Heart left ventricle (tissue), 16 donors: ENCODE data around the gene PANX3. TPM values are rescaled to one million over a fixed set of nuclear protein-coding genes. Genes with fewer than 3 reads are reported as not detected.

Experiments
- ATAC-seq, 4 donors: fragments of 200-7000 bp; cut with Tn5 transposase; one replicate each; pipeline ENCODE4 v1.9.1; 2020 to 2022; ENCODE audit warnings: moderate library complexity in 4 of 4, mild to moderate bottlenecking in 3 of 4, moderate number of reproducible peaks in 1 of 4
- DNase-seq, 5 donors: peaks; one replicate each; pipeline ENCODE4 v3.0.0-alpha.2; 2020
- H3K27ac ChIP-seq, 12 donors: fragments of 200-600 bp; sonication (generic) in 4 of 12; one replicate each; pipeline versions ENCODE4 v1.5.0 to v1.8.0; 2016 to 2022; ENCODE audit warnings: mild to moderate bottlenecking in 2 of 12
- H3K27me3 ChIP-seq, 9 donors: fragments of 200-600 bp; sonication (generic) in 2 of 9; one replicate each; pipeline versions ENCODE4 v1.5.1 to v1.8.0; 2016 to 2022; ENCODE audit warnings: mild to moderate bottlenecking in 3 of 9
- H3K36me3 ChIP-seq, 9 donors: fragments of 200-600 bp; sonication (generic) in 2 of 9; one replicate each; pipeline versions ENCODE4 v1.5.0 to v1.8.0; 2018 to 2022; ENCODE audit warnings: mild to moderate bottlenecking in 2 of 9
- H3K4me1 ChIP-seq, 12 donors: fragments of 200-600 bp; sonication (generic) in 4 of 12; one replicate each; pipeline versions ENCODE4 v1.5.0 to v1.8.0; 2016 to 2022; ENCODE audit warnings: mild to moderate bottlenecking in 3 of 12
- H3K4me3 ChIP-seq, 12 donors: fragments of 200-600 bp; sonication (generic) in 4 of 12; one replicate each; pipeline versions ENCODE4 v1.5.0 to v1.8.0; 2017 to 2022; ENCODE audit warnings: mild to moderate bottlenecking in 9 of 12, moderate library complexity in 4 of 12
- H3K9me3 ChIP-seq, 12 donors: fragments of 200-600 bp; sonication (generic) in 4 of 12; one replicate each; pipeline versions ENCODE4 v1.5.0 to v1.8.0; 2016 to 2022; ENCODE audit warnings: mild to moderate bottlenecking in 1 of 12
- CTCF ChIP-seq, 12 donors: fragments of 200-600 bp; sonication (generic) in 4 of 12; IDR thresholded peaks; one replicate each; pipeline versions ENCODE4 v1.5.0 to v1.8.0; 2018 to 2022; ENCODE audit warnings: antibody characterized with exemption in 12 of 12, mild to moderate bottlenecking in 5 of 12
- POLR2A ChIP-seq, 2 donors: fragments of 450-650 bp; IDR thresholded peaks; one replicate each; pipeline ENCODE4 v1.6.1; 2017; ENCODE audit warnings: antibody characterized with exemption in 2 of 2, mild to moderate bottlenecking in 2 of 2, moderate library complexity in 2 of 2
- WGBS, 4 donors: extraction: QIAGEN DNeasy Blood & Tissue Kit in 2 of 4; methylation state at CpG; one replicate each; pipeline versions ENCODE4 v1.1.5 to v1.1.7; 2013 to 2018; 5-methylcytosine and 5-hydroxymethylcytosine counted together
- intact Hi-C, 10 donors: fragments of 100-400 bp; cut with DNase I; formaldehyde crosslinking; loops; one replicate each; pipeline versions ENCODE4 v1.11.1 to v1.14.2; 2022
- polyA plus RNA-seq, 2 donors: library from polyadenylated mRNA; stranded (reverse); fragments of 200-250 nt; gene quantifications; one replicate each; pipeline ENCODE4 v1.2.3, GENCODE V29; 2013
- total RNA-seq, 9 donors: library from RNA; depleted of rRNA in 2 of 9; stranded (reverse); fragments of >200 nt in 2 of 9; fragmentation: NEBNext Ultra II Directional in 3 of 9; extraction: Animal tissue kit (Norgen Biotek cat#: 25700) in 3 of 9; gene quantifications; one replicate each; pipeline versions ENCODE4 v1.1.0 to v1.2.4, GENCODE V29; 2016 to 2023
- donor health status: ischemic (EF 13 %, LVEDD 7.1; RV severe dilation, severe dysfunction).
- donor health status: healthy with polysubstance abuse.
- donor health status: DM: no; HTN: yes; CAD: no.
- donor health status: DM: no; HTN: no; CAD: no.
- donor health status: ischemic (EF 25% LVEDD 6.9; RV normal size, moderate dysfunction).
- donor health status: ischemic (EF 25% LVEDD 5.7; RV mildly dilated, moderate dysfunction).
- donor health status: healthy.
- donor health status: DM: yes; HTN: yes; CAD: no.
- donor health status: ischemic (EF 35%, LVEDD 5.7; RV mildly dilated, moderate dysfunction).
- donor health status: nonischemic (EF 11% LVEDD 7.7; RV severe dilation, severe dysfunction).
- donor health status: DM: yes; HTN: yes; CAD: no.
- donor health status: PGD.
- donor health status: ischemic (EF 29% LVEDD 5.4; RV normal size, mild dysfunction).
- donor health status: nonischemic (EF 23%, LVEDD 6.1; RV moderate dilation, normal function).

Gene PANX3
- total and polyA plus RNA-seq, 11 donors, result not detected

DNA sequence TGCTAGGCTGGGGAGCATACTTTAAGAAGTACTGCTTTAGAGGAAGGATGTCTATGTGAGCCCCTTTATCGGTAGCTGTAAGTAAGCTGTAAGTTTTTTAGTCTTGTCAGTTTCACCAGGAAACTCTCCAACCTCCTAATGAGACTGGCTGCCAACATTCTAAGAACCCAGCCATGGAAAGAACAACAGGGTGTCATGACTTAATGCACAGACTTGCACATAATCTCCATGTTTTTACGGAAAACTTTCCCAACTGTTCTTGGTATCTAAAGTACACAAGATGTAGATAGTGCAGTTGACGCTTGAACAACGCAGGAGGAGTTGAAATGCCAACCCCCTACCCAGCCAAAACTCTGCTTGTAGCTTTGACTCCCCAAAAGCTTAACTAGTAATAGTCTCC lies 32.5 kb upstream of the PANX3 start:
- Histone ChIP-seq H3K27ac (no peak overlapping the region), H3K9me3 (peaks cover 0 to 7% (median 0%) of the 10 kb centered on the region in 12 donors), H3K27me3 (no peaks in the 10 kb centered on the region), H3K36me3 (no peaks in the 10 kb centered on the region), H3K4me1 (peaks cover 0 to 5% (median 0%) of the 10 kb centered on the region in 12 donors), H3K4me3 (no peak overlapping the region)
- WGBS, 4 donors, result 62 to 79% (median 65%) methylated on average over 4 of the region's 4 CpGs
- DNase-seq (no peak), ATAC-seq (no peak)
- TF ChIP-seq CTCF (IDR thresholded peaks at IDR 0.05), result no peak
- TF ChIP-seq POLR2A (IDR thresholded peaks at IDR 0.05), result no peak
- intact Hi-C loops, result loop anchor here in 1 of 10 donors (5.0 kb wide), 1 partner anchor 156 kb away; the partner anchor contains the start of gene OR8B4

- Histone ChIP-seq H3K9me3 (no peaks in the 10 kb centered on the region), H3K27ac (no peak overlapping the region), H3K4me3 (no peak overlapping the region), H3K36me3 (no peaks in the 10 kb centered on the region), H3K27me3 (peaks cover 0 to 4% (median 0%) of the 10 kb centered on the region in 9 donors), H3K4me1 (peaks cover 0 to 5% (median 0%) of the 10 kb centered on the region in 12 donors)
- WGBS, 4 donors, result 68 to 87% (median 82%) methylated on average over 6 of the region's 6 CpGs
- DNase-seq (no peak), ATAC-seq (no peak)
- intact Hi-C loops, result loop anchor here in 4 of 10 donors (5.0 to 10.0 kb wide), 3 partner anchors 137 to 507 kb away; partner anchors contain the start of gene OR8B8 (in 2 of the 4)
- TF ChIP-seq CTCF (IDR thresholded peaks at IDR 0.05) (no peak), POLR2A (IDR thresholded peaks at IDR 0.05) (no peak)
Measured at GRCh38 chr11:124581817-124582216, 29.4 kb upstream of the PANX3 start.

GRCh38 chr11:124582565-124582964 lies 28.7 kb upstream of the PANX3 start:
- no peaks in the 10 kb centered on the region for H3K36me3 ChIP-seq
- WGBS, 4 donors, result 70 to 77% (median 72%) methylated on average over 2 of the region's 2 CpGs
- H3K27me3 ChIP-seq, result peaks cover 0 to 10% (median 0%) of the 10 kb centered on the region in 9 donors
- H3K4me3 ChIP-seq, result no peak overlapping the region
- no peaks in the 10 kb centered on the region for H3K9me3 ChIP-seq
- intact Hi-C loops, result loop anchor here in 4 of 10 donors (5.0 to 10.0 kb wide), 3 partner anchors 138 to 508 kb away; partner anchors contain the start of gene OR8B8 (in 2 of the 4)
- H3K4me1 ChIP-seq, result peaks cover 0 to 5% (median 0%) of the 10 kb centered on the region in 12 donors
- no peak overlapping the region for H3K27ac ChIP-seq
- no peak for ATAC-seq
- no peak for TF ChIP-seq POLR2A (IDR thresholded peaks at IDR 0.05)
- TF ChIP-seq CTCF (IDR thresholded peaks at IDR 0.05), result no peak
- DNase-seq, result no peak

DNA sequence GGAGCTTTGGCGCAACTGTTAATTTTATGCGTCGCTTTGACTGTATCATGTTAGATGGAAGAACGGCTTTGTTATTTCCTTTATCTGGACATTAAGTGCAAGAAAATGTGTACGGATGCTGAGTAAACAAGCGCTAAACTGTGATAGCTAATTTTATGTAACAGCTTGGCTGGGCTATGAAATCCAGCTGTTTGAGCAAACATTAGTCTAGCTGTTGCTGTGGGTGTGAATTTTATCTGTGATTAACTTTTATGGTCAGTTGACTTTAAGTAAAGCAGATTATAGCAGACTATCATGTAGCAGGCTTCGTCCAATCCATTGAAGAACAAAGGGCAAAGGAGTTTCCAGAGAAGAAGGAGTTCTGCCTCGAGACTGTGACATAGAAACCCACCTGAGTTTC lies 27.4 kb upstream of the PANX3 start:
- H3K36me3 ChIP-seq, result no peaks in the 10 kb centered on the region
- H3K27me3 ChIP-seq, result peaks cover 0 to 11% (median 0%) of the 10 kb centered on the region in 9 donors
- TF ChIP-seq POLR2A (IDR thresholded peaks at IDR 0.05) (no peak), CTCF (IDR thresholded peaks at IDR 0.05) (no peak)
- H3K9me3 ChIP-seq, result no peaks in the 10 kb centered on the region
- no peak overlapping the region for H3K27ac ChIP-seq
- H3K4me3 ChIP-seq, result no peak overlapping the region
- no peaks in the 10 kb centered on the region for H3K4me1 ChIP-seq
- WGBS, 4 donors, result 77 to 83% (median 80%) methylated on average over 8 of the region's 8 CpGs
- intact Hi-C loops, result loop anchor here in 4 of 10 donors (5.0 to 10.0 kb wide), 3 partner anchors 139 to 509 kb away; partner anchors contain the start of gene OR8B8 (in 2 of the 4)
- DNase-seq, result no peak
- ATAC-seq, result no peak
